Skeletal muscle satellite cell (primary cell): ENCODE data around the gene MMD2.

Experiments used
- H3K27me3 ChIP-seq: 2 replicates; pipeline ENCODE4 v1.7.0; 2013; ENCODE audit warnings: low read length; ENCODE audit not compliant: control insufficient read depth, insufficient read depth
- H3K36me3 ChIP-seq: 2 replicates; pipeline ENCODE4 v1.7.0; 2013; ENCODE audit warnings: mild to moderate bottlenecking, control low read depth, low read length; ENCODE audit not compliant: insufficient read depth
- H3K4me1 ChIP-seq: 2 replicates; pipeline ENCODE4 v1.7.0; 2013; ENCODE audit warnings: low read length; ENCODE audit not compliant: control insufficient read depth, insufficient read depth
- H3K4me2 ChIP-seq: 2 replicates; pipeline ENCODE4 v1.7.0; 2013; ENCODE audit warnings: mild to moderate bottlenecking, low read length
- H3K4me3 ChIP-seq: 2 replicates; pipeline ENCODE4 v1.7.0; 2013; ENCODE audit warnings: low read length
- H3K9ac ChIP-seq: 2 replicates; pipeline ENCODE4 v1.7.0; 2013; ENCODE audit warnings: mild to moderate bottlenecking, low read depth, low read length, moderate library complexity
- H3K9me3 ChIP-seq: replicated peaks from 2 replicates; pipeline ENCODE4 v1.7.0; 2013; ENCODE audit warnings: mild to moderate bottlenecking, control low read depth, low read length

Gene MMD2

DNA sequence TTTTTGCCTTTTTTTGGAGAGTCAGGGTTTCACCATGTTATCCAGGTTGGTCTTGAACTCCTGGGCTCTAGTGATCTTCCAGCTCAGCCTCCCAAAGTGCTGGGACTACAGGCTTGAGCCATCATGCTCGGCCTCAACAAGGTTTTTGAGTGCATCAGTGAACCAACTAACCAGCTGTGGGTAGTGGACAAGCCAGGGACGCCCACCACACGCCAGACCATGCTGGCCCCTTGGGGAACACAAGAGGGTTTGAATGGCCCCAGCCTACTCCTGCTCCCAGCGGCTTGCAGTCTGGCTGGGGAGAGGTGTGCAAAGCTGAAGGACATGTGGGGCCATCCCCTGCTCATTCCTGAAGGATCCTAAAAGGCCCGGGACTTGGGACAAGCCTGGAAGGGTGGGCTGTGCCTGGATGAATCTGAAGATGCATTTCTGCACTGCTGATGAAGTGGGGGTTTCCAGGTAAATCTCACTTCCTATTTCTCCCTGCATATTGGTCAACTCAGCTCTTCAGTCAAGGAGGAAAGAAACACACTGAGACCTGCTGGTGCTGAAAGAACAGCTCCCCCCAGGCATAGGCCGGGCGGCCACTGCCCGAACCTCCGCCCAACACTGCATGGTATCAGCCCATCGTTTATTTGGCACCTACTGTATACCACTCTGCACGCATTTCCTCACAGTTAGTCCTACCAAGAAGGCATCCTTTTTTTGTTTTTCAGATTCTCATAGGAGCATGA is 6.9 kb downstream of the MMD2 start:
- no peak overlapping the region for H3K4me3 ChIP-seq
- no peaks in the 10 kb centered on the region for H3K36me3 ChIP-seq
- H3K4me2 ChIP-seq, result no peak overlapping the region
- peaks cover 10% of the 10 kb centered on the region for H3K27me3 ChIP-seq
- no peaks in the 10 kb centered on the region for H3K9me3 ChIP-seq
- H3K9ac ChIP-seq, result no peak overlapping the region
- H3K4me1 ChIP-seq, result no peaks in the 10 kb centered on the region

DNA sequence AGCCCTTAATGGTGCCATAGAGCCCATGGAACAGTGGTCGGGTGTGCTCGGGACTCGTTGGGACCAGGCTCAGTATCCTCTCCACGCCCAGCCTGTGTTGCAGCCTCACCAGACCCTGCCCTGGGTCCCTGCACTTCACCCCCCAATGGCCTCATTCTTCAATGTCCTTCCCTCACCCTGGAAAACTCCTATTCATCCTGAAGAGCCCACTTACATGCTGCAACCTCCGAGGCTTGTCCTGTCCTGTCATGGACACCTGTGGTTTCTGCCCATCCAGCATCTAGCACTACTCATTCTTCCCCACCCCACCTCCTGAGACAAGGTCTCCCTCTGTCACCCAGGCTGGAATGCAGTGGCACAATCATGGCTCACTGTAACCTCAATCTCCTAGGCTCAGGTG is 7.7 kb downstream of the MMD2 start:
- Histone ChIP-seq H3K4me3 (no peak overlapping the region), H3K9me3 (no peaks in the 10 kb centered on the region), H3K9ac (no peak overlapping the region), H3K4me2 (no peak overlapping the region), H3K4me1 (no peaks in the 10 kb centered on the region), H3K36me3 (no peaks in the 10 kb centered on the region), H3K27me3 (peaks cover 4% of the 10 kb centered on the region)

DNA sequence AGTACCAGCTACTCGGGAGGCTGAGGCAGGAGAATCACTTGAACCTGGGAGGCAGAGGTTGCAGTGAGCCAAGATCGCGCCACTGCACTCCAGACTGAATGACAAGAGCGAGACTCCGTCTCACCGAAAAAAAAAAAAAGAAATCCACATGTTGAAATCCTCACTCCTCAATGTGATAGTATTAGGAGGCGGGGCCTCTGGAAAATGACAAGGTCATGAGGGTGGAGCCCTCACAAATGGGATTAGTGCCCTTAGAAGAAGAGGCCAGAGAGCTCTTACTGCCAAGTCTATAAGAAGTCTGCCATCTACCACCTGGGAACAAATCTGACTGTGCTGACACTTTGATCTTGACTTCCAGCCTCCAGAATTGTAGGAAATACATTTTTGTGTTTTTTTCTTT is 10.6 kb downstream of the MMD2 start:
- Histone ChIP-seq H3K9ac (no peak overlapping the region), H3K27me3 (no peaks in the 10 kb centered on the region)

DNA sequence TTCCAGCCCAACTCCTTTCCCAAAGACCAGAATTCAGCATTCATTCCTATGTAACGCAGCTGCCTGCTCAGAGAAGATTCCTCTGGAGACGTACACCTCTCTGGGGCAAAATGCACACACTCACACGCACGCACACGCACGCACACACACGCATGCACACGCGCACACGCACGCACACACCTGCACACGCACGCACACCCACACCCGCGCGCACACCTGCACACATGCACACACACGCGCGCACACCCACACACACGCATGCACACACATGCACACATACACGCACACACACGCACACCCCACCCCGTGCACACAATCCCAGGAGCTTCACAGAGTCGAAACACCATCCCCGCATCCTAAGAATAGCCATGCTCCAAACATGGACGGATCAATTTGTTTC is 13.0 kb downstream of the MMD2 start:
- no peak overlapping the region for H3K4me3 ChIP-seq
- H3K4me1 ChIP-seq, result no peaks in the 10 kb centered on the region
- H3K9ac ChIP-seq, result no peak overlapping the region
- no peak overlapping the region for H3K4me2 ChIP-seq
- H3K36me3 ChIP-seq, result no peaks in the 10 kb centered on the region
- H3K9me3 ChIP-seq, result no peaks in the 10 kb centered on the region
- no peaks in the 10 kb centered on the region for H3K27me3 ChIP-seq

More for the DNA sequence above, 10.6 kb downstream of the MMD2 start:
- no peak overlapping the region for H3K4me3 ChIP-seq
- no peaks in the 10 kb centered on the region for H3K36me3 ChIP-seq
- no peak overlapping the region for H3K4me2 ChIP-seq
- no peaks in the 10 kb centered on the region for H3K9me3 ChIP-seq
- H3K4me1 ChIP-seq, result no peaks in the 10 kb centered on the region

DNA sequence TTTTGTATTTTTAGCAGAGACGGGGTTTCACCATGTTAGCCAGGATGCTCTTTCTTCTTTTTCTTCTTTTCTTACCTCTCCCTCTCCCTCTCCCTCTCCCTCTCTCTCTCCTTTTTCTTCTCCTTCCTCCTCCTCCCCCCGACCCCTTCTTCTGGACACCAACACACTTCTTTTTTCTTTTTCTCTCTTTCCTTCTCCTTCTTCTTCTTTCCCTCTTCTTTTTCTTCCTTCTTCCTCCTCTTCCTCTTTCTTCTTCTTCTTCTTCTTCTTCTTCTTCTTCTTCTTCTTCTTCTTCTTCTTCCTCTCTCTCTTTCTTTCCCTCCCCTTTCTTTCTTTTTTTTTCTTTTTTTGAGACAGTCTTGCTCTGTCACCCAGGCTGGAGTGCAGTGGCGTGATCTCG is 14.0 kb downstream of the MMD2 start:
- Histone ChIP-seq H3K27me3 (no peaks in the 10 kb centered on the region), H3K4me1 (no peaks in the 10 kb centered on the region), H3K9ac (no peak overlapping the region), H3K4me2 (no peak overlapping the region), H3K9me3 (no peaks in the 10 kb centered on the region), H3K4me3 (no peak overlapping the region), H3K36me3 (no peaks in the 10 kb centered on the region)

DNA sequence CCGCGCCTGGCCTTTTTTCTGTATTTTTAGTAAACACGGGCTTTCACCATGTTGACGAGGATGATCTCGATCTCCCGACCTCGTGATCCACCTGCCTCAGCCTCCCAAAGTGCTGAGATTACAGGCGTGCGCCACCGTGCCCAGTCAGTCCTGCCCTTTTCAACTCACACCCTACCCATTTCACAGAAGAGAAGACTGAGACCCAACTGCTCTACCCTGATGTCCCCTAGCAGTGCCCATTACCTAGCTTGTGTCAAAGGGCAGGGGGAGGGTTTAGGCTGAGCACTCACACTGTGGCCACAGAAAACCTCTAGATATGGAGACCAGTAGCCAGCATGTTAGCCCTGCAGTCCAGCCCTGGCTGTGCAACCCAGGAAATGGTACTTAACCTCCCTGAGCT is 15.7 kb downstream of the MMD2 start:
- Histone ChIP-seq H3K27me3 (peaks cover 2% of the 10 kb centered on the region), H3K4me3 (no peak overlapping the region), H3K4me1 (no peaks in the 10 kb centered on the region), H3K9me3 (no peaks in the 10 kb centered on the region), H3K9ac (no peak overlapping the region), H3K36me3 (no peaks in the 10 kb centered on the region), H3K4me2 (no peak overlapping the region)

DNA sequence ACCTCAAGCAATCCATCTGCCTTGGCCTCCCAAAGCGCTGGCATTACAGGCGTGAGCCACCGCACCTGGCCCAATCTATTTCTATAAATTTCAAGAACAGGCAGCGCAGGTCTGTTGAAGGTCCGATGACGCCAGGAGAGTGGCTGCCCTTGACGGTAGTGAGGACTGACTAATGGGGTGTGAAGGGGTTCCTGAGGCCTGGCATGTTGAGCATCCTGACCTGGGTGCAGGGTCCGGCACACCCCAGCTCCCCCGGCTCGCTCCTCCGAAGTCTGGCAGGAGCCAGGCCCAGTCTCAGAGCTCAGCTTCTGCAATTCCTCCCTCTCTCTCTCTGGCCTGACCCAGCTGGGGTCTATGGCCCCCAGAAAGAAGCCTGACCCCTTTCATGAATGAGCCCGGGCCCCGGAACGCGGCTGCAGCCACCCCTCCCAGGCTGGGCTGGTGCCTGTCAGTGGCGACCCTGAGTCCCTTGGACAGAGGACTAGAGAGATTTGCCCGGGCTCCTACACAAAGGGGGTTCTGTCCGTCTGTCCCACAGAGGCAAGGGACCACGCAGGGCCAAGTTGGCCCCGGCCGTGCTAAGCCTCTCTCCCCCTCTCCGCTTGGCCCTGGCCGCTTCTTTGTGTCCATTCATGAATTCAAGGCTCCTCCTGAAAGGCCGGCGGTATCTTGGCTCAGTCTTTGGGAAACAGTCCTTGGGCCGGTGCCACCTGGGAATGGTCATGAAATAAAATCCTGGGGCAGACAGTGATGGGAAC is 18.8 kb downstream of the MMD2 start:
- Histone ChIP-seq H3K27me3 (peaks cover 3% of the 10 kb centered on the region), H3K9me3 (no peaks in the 10 kb centered on the region), H3K36me3 (no peaks in the 10 kb centered on the region), H3K9ac (no peak overlapping the region), H3K4me2 (no peak overlapping the region), H3K4me3 (no peak overlapping the region), H3K4me1 (no peaks in the 10 kb centered on the region)

DNA sequence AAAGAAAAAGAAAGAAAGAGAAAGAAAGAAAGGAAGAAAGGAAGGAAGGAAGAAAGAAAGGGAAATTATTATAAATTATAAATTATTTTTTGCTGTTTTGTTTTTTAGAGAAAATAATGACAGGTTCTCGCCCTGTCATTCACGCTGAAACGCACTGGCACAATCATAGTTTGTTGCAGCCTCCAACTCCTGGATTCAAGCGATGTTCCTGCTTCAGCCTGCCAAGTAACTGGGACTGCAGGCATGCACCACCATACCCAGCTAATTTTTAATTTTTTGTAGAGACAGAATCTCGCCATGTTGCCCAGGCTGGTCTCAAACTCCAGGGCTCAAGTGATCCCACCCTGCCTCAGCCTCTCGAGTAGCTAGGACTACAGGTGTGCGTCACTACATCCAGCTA is 21.6 kb downstream of the MMD2 start:
- H3K36me3 ChIP-seq, result no peaks in the 10 kb centered on the region
- no peak overlapping the region for H3K4me2 ChIP-seq
- no peak overlapping the region for H3K9ac ChIP-seq
- H3K4me3 ChIP-seq, result no peak overlapping the region
- no peaks in the 10 kb centered on the region for H3K4me1 ChIP-seq
- peaks cover 3% of the 10 kb centered on the region for H3K27me3 ChIP-seq
- no peaks in the 10 kb centered on the region for H3K9me3 ChIP-seq

DNA sequence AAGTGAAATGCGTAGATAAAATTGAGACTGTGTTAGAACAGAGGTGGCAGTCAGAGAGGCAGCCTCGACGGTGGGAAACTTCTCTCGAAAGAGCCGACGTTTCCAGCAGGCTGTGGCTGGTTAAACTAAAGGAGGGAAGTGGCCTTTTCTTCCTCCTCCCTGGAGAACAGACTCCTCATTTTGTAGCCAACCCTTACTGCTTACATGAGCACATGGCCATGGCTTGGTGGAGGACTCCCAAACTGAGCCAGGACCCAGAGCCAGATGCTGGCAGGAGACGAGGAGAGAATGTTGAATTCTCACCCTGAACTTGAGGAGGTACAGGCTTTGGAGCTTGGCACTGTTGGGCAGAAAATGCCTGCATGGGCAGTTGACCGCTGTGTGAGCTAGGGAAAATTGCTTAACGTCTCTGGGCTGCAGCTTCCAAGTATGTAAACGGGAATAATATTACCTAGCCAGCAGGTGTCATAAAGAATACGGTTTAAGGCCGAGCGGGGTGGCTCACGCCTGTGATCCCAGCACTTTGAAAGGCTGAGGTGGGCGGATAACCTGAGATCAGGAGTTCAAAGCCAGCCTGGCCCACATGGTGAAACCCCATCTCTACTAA is 24.5 kb downstream of the MMD2 start:
- Histone ChIP-seq H3K36me3 (no peaks in the 10 kb centered on the region), H3K4me1 (no peaks in the 10 kb centered on the region), H3K4me3 (no peak overlapping the region), H3K9me3 (no peaks in the 10 kb centered on the region), H3K27me3 (peaks cover 10% of the 10 kb centered on the region), H3K4me2 (no peak overlapping the region), H3K9ac (no peak overlapping the region)

DNA sequence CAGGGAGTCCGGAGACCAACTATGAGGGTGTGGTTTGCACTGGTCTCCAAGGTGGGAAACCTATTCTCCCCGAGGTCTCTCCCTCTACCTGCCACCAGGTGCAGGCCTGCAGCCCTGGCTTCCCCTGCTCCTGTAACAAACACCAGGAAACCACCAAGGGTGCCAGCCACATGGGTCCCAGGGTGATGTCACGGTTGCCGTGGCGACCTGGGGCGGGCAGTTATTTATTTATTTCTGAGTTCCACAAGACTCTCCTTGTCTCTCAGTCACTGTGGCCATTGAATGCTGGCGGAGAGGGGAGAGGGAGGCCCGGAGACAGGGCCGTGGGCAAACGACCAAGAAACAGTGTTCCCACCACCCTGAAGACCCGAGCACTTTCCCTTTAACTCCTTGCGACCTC is 27.0 kb downstream of the MMD2 start:
- H3K36me3 ChIP-seq, result no peaks in the 10 kb centered on the region
- H3K4me2 ChIP-seq, result no peak overlapping the region
- no peaks in the 10 kb centered on the region for H3K9me3 ChIP-seq
- no peaks in the 10 kb centered on the region for H3K4me1 ChIP-seq
- no peak overlapping the region for H3K4me3 ChIP-seq
- peaks cover 7% of the 10 kb centered on the region for H3K27me3 ChIP-seq
- no peak overlapping the region for H3K9ac ChIP-seq

DNA sequence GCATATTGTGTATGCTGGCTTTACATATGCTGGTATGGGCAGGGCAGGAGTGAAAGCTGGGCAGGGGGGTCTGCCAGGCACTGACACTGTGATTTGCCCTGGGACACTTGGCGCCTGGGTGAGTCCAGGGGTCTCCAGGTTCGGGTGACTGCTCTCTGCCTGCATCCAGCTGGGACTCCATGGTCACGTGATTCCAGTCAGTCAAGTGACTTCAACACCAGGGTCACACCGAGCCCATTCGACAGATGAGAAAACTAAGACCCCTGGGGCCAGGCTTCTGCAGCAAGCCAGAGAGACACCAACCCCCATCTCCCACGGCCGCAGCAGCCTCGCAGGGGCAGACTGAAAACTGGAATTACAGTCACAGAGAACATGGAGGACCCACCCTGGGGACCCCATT is 30.0 kb downstream of the MMD2 start:
- no peaks in the 10 kb centered on the region for H3K36me3 ChIP-seq
- H3K27me3 ChIP-seq, result peaks cover 7% of the 10 kb centered on the region

More for the DNA sequence above, 30.0 kb downstream of the MMD2 start:
- Histone ChIP-seq H3K9me3 (no peaks in the 10 kb centered on the region), H3K4me2 (no peak overlapping the region), H3K9ac (no peak overlapping the region), H3K4me1 (no peaks in the 10 kb centered on the region), H3K4me3 (no peak overlapping the region)
